GM19193 (cell line): Measurements from ENCODE around the gene CATSPERZ.

Source experiments
- POLR2A ChIP-seq: IDR thresholded peaks from 4 replicates; pipeline ENCODE4 v1.6.1; 2011; ENCODE audit not compliant: insufficient read depth, insufficient read length; ENCODE audit errors: extremely low read depth

The CATSPERZ gene

GRCh38 chr11:64287676-64288352 lies 12.3 kb upstream of the CATSPERZ start:
- no peak for TF ChIP-seq POLR2A

GRCh38 chr11:64288353-64288750 lies 11.8 kb upstream of the CATSPERZ start:
- no peak for TF ChIP-seq POLR2A

GRCh38 chr11:64289002-64289564 lies 11.1 kb upstream of the CATSPERZ start:
- TF ChIP-seq POLR2A: no peak

GRCh38 chr11:64290352-64291261 lies 9.6 kb upstream of the CATSPERZ start:
- no peak for TF ChIP-seq POLR2A

- TF ChIP-seq POLR2A: no peak
Measured at GRCh38 chr11:64291262-64291751, 8.9 kb upstream of the CATSPERZ start, which contains the start of gene KCNK4. Gene KCNK4, plus strand, starts transcription at chr11:64291302. Its CDS starts 1,717 bp downstream, at chr11:64293019.

- no peak for TF ChIP-seq POLR2A
Measured at GRCh38 chr11:64291752-64292459, 8.3 kb upstream of the CATSPERZ start.

GRCh38 chr11:64292460-64293254 lies 7.5 kb upstream of the CATSPERZ start:
- TF ChIP-seq POLR2A: no peak

- TF ChIP-seq POLR2A: no peak
Measured at GRCh38 chr11:64294774-64295173, 5.4 kb upstream of the CATSPERZ start.

GRCh38 chr11:64295760-64296159 lies 4.4 kb upstream of the CATSPERZ start:
- TF ChIP-seq POLR2A: no peak

GRCh38 chr11:64296236-64296635 lies 3.9 kb upstream of the CATSPERZ start:
- no peak for TF ChIP-seq POLR2A

GRCh38 chr11:64296830-64297698 lies 3.1 kb upstream of the CATSPERZ start:
- TF ChIP-seq POLR2A: no peak

- TF ChIP-seq POLR2A: no peak
Measured at GRCh38 chr11:64297699-64298358, 2.3 kb upstream of the CATSPERZ start.
